Embryonic facial prominence (tissue), 1 donor: ENCODE measurements around the gene TEDC1.

Source experiments
- DNase-seq: peaks from one replicate; pipeline ENCODE4 v3.0.0-alpha.2; 2016; ENCODE audit errors: extremely low spot score

TEDC1 gene

GRCh38 chr14:105490572-105491365, at the start of gene TEDC1:
Gene TEDC1 (plus strand): TSS chr14:105491246. CDS start chr14:105491376, 130 bp downstream.
- DNase-seq: peak; percentile 100

- no peak for DNase-seq
Measured at GRCh38 chr14:105442125-105442524, 48.9 kb upstream of the TEDC1 start.

GRCh38 chr14:105442834-105443233, 48.2 kb upstream of the TEDC1 start:
- no peak for DNase-seq

- DNase-seq: no peak
Measured at GRCh38 chr14:105444859-105445258, 46.2 kb upstream of the TEDC1 start.

DNA sequence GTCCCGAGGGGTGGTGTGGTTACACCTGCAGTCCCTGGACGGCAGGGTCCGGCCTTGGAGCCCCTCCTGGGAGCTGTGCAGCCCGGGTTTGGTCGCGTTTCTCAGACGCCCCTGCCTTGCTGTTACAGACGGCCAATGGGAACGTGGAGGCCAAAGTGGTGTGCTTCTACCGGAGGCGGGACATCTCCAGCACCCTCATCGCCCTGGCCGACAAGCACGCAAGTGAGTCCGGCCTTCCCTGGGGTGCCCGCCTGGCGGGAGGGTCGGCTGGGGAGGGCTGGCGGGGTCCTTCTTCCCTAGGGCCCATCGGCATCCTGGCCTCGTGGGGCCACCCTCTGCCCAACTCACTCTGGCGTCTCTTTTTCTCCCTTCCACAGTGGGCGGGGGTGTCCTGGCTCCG, 45.8 kb upstream of the TEDC1 start:
- DNase-seq: no peak

DNA sequence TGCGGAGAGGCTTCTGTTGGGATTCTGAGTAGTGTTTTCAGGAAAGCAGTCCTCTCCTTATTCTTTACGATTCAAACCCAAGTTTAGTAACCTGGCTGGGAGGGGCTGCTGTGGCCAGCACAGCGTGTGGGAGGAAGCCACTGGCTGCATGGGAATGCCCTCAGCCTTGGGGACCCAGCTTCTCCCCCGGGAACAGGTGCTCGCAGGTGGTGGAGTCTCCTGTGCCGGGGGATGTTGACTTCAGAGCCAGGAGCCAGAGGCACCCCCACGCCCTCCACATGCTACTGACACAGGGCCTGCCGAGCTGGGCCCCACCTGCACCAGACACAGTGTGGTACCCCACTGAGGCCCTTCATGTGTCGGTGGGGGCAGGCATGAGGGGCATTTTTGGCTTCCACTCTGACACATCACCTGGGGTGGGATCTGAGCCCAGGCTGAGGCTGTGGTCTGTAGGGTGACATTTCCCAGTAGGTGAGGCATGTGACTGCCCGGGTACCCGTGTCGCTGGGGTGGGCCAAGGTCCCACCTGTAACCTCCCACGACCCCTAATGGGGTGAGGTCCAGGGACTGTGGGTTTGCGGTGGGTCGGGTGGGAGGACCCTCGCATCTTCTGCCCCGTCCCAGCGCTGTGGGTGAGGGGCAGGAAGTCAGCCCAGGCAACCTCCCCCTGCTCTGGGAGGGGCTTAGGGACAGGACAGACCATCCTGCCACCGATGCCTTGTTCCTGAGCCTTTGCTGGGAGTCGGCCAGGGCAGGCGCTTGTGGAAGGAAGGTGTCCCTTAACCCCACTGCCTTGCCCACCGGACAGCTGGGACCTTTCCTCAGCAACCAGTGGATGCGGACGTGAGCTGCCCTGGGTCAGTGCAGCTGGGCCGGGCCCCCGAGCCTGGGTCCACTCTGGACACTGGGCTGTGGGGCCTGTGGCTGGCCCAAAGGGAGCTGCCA, 44.9 kb upstream of the TEDC1 start:
- DNase-seq: no peak

- DNase-seq: no peak
Measured at GRCh38 chr14:105446971-105447370, 44.1 kb upstream of the TEDC1 start.

DNA sequence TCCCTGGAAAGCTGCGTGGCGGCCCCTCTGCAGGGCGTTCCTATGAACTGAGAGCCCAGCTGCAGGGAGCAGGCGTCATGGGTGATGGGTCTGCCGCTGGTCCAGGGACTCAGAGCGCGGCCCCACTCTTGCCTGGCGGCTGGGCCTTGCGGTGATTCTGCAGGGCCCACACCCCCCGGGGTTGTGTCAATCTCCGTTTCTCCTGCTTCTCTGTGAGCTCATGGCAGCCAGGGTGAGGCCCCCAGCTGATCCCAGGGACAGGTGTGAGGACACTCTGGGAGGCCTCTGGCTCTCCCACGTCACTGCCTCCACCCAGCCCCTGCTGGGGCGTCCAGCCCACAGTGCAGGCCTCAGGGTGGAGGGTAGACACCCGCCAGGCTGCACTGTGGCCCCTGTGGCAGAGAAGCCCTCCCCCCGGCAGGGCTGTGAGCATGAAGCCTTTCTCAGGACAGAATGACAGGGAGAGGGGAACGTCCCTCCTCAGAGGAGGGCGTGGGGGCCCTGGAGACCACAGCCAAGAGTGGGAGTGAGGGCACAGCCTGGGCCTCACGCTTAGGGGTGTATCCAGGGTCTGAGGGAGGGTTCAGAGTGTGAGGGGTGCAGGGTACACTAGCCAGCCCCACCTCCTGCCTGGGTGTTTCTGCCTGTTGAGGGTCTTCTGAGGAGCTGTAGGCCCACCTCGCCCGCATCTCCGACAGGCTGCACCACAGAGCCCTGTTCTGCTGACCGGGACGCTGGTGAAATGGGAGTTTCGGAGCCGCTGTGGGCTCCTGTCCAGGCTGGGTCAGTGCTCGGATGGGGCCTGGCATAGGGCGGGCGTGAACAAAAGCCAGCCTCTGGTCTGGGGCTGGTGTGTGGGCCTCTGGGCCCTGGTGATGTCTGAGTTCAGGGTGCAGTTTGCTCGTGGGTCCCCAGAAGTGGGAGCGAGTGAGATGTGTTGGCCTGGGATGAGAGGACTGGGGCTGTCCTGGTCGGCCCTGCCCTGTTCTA, 43.1 kb upstream of the TEDC1 start:
- no peak for DNase-seq

GRCh38 chr14:105448706-105449111, 42.3 kb upstream of the TEDC1 start:
- DNase-seq: no peak

DNA sequence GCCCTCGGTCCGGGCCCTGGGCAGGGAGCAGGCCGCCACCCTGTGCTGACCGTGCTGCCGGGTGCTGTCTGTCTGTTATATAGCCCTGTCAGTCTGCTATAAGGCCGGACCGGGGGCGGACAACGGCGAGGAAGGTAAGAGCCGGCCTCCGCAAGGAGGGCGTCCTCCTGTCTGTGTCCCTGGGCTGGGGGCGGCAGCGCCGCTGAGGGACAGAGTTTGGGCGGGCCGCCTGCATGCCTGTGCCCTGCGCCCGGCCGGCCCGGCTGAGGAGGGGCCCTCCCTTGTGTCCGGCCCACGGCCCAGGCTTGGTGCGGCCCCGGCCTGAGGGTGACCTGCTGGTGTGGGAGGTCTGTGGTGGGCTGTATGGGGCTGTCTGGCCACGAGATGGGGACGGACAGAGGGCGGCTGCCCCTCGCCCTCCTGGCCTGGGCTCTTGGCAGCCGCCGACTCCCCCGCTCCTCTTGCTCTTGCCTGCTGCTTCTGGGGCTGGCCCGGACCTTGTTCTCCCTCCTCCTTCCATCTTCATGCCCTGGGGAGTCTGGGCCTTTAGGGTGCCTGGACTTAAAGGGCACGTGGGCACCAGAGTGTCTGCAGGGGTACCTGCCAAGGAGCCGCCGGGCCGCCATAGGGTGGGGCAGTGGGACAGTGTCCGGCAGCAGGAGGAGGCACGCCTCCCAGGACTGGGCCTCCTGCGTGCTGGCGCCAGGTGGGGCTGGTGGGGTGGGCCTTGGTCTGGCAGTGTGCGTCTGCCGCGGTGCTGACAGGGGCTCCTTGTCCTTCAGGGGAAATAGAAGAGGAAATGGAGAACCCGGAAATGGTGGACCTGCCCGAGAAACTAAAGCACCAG, 41.5 kb upstream of the TEDC1 start:
- DNase-seq: no peak

GRCh38 chr14:105450123-105450505, 40.9 kb upstream of the TEDC1 start:
- DNase-seq: no peak

- no peak for DNase-seq
Measured at GRCh38 chr14:105450864-105451720, 40.0 kb upstream of the TEDC1 start.

DNA sequence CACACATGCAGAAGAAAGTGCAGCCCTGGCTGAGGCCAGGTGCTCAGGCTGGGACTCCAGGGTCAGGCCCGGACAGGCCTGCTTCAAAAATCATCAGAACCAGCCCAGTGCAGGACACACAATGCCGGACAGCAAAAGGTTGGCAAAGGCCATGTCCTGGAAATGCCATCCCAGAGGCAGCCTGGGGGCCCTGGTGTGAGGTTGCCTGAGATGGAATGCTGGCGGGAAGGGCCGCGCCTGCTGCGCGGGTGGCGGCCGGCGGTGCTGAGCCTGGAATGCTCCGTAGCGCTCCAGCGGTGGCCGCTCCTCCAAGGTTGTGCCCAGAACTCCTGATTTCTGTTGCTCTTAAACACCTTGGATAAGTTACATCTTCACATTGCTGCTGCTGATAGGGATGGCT, 38.1 kb upstream of the TEDC1 start:
- DNase-seq: no peak

- no peak for DNase-seq
Measured at GRCh38 chr14:105453847-105454246, 37.2 kb upstream of the TEDC1 start.

DNA sequence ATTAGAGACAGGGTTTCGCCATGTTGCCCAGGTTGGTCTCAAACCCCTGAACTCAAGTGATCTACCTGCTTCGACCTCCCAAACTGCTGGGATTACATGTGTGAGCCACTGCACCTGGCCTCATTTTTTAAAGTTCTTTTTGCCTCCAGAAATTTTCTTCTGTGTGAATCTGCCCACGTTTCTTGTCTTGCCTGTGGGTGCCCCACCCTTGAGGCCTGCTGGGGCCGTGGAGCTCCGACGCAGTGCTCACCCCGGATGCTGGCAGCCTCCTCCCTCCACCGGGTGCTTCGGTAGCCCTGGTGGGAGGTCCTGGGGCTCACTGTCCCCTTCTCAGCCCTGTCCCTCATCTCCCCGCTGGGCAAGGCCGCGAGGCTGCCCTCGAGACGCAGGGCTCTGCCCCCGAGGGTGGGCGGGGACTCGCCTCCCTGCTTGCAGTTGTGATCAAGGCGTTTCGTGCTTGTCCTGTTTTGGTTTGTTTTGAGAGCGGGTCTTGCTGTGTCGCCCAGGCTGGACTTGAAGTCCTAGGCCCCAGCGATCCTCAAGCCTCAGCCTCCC, 35.9 kb upstream of the TEDC1 start:
- no peak for DNase-seq

DNA sequence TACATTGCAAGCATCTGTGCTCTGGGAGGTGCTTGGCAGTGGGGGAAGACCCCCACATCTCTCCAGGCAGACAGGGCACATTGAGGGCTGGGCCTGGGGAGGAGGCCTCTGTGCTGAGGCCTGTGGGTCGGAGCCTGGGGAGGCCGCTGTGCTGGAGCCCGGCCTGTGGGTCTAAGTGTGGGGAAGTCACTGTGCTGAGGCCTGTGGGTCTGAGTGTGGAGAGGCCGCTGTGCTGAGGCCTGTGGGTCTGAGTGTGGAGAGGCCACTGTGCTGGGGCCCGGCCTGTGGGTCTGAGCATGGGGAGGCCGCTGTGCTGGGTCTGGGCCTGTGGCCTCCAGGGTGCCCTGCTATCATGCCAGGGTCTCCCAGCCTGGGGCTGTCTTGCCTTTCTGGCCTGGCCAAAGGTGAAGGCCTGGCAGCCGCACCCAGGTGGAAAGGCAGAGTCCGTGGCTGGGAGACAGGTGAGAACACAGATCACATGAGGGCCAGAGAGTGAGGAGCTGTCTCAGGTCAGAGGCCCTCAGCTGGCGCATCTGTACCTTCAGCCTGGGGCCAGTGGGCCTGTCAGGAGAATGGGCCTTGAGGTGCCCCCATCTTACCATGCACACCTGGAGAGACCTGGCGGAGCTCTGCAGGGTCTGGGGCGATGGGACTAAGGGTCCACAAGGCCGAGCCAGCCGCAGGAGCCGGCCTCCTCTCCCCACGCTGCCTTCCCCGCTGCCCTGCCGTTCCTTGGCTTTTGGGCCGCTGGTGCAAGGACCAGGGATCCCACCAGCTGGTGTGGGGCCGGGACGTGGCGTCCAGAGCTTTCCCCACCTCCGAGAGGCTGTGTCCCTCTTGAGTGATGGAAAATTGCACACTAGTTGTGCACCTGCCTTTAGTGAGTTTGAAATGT, 35.0 kb upstream of the TEDC1 start:
- DNase-seq: no peak

GRCh38 chr14:105456736-105457617, 34.1 kb upstream of the TEDC1 start:
- DNase-seq: no peak
